HG02642 (cell line): Measurements from ENCODE around the gene HACD2.

ENCODE experiments used
- ATAC-seq: cut with Tn5 transposase; IDR thresholded peaks from one replicate; pipeline ENCODE4 v1.9.1; 2021; ENCODE audit warnings: mild to moderate bottlenecking; ENCODE audit not compliant: unreplicated experiment, poor library complexity

HACD2 gene, protein sequence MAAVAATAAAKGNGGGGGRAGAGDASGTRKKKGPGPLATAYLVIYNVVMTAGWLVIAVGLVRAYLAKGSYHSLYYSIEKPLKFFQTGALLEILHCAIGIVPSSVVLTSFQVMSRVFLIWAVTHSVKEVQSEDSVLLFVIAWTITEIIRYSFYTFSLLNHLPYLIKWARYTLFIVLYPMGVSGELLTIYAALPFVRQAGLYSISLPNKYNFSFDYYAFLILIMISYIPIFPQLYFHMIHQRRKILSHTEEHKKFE

DNA sequence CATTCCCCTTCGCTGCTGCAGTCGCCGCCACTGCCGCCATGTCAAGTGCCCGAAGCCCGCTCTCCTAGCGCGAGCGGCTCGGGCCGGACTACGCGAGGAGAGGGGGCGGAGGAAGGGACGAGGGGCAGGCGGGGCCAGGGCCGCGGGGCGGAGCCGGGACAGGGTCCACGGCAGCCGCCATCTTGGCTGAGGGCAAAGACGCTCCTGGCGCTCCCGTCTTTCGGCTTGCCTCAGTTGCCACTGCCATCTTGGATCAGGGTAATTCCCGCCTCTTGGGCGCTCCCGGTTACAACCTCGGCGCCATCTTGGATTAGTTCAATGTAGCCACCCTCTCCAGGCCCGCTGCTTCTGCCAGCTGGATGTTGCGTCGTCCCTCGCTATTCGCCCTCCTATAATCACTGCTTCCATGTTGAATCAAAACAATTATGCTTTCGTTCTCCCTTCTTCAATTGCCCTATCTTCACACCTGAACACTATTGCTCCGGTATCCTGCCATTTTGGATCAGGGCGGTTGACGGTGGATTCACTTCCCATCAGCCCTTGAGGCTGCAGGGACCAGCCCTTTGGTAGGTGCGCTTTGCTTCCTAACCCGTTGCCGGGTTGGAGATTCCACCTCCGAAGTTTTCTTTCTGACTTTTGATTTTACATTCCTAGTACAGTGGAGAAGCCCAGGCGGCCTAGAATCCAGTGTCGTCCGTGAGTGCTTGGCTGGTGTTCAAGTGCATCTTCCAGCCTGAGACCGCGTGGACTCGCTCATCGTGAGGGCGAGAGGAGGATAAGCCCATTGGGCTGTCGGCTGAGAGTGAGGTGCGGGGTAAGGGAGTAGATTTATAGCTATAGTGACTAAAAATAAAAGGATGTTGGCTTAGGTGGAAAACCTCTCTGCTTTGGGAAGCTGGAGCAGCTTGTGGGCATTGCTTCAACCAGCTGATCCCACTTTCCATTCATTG lies at the start of gene HACD2:
HACD2 (minus strand) TSS at position 66 of the 950 bp plus-strand sequence; CDS start at position 40, 26 bp downstream.
- peak; percentile 93 for ATAC-seq

DNA sequence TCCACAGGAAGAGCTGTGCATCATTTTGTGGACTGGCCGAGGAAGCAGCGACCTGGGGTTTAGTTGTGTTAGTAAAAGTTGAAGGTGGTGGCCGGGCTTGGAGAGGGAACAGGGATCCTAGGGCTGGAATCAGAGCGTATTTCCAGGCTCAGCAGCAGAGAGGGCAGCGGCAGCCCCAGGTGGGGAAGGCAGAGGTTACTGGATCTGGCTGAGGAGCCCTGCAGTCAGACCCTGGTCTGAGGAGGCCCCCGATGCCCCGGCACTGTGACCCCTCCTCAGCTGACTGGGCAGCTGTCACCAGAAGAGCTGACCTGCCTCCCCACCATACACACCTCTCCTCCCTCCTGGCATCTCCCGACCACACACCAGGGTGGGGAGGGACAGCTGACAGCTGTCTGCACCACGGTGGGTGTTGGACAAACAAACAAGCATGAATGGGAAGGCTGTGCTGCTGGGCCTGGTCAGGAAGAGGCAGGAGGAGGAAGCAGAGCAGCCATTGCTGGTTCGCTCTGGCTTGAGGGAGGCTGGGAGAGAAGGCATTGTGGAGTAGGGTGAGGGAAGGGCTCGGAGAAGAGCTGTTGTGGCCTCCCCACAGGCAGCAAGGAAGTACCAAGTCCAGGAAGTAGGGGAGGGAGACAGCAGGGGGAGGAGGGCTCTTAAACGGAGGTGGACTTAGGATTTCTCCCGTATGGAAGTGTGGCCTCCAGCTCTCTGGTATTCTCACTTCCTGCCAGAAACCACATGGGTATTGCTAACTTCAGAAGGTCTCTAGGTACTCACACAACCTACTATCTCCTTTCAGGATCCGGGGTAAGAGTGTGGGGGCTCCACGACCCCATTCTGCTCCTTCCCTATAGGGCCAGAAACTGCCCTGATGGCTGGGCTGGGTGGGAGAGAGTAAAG lies 49.5 kb upstream of the HACD2 start:
- ATAC-seq, result no peak

DNA sequence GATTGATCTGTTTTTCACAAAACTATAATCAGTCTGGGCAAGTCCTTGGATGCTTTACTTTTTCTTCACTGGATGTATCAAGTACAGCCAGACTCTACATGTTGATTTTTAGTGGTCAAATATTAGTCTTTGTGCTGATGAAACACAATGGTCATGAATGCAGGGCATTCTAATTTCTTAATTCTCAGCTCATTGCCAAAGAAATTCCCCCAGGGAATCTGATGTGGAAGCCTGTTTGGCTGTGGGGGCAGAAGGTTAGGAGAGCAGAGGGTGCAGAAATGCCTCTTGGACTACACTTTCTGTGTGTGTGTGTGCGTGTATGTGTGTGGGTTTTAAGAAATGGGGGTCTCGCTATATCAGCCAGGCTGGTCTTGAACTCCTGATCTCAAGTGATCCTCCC lies 48.7 kb upstream of the HACD2 start:
- no peak for ATAC-seq

DNA sequence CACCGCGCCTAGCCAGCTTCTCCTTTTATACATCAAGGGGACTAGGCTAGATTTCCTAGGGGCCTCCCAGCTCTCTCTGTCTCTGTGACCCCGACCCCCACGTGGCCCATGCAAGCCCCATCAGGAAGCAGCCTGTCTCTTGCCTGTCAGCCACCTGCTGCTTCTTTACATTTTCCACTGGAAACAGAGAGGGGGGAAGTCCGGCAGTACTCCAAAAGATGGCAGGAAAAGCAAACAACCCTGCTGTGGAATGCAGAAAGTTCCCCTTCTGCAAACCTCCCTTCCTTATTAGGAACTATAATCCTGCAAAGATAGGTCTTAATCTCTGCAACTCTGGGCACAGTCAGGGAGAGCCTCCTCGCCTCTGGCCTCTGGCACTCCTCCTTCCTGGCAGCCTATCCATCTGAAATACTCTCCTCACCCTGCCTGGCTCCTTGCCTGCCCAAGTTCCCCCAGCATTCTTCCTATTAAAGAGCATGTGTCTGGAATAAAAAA lies 47.4 kb upstream of the HACD2 start:
- no peak for ATAC-seq

DNA sequence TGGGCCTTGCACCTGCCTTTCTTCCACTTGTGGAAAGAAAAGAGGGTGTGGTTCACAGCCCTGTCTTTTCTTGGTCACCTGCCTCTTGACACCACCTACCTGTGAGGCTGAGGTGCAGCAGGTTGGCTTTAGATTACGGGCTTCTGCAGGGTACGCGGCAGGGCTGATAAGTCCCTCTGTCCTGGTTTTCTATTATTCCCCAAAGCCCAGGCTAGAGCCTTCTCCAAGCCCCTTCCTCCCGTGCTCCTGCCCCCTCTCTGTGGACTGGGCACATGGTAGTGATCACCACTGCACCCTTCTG lies 44.8 kb upstream of the HACD2 start:
- no peak for ATAC-seq

DNA sequence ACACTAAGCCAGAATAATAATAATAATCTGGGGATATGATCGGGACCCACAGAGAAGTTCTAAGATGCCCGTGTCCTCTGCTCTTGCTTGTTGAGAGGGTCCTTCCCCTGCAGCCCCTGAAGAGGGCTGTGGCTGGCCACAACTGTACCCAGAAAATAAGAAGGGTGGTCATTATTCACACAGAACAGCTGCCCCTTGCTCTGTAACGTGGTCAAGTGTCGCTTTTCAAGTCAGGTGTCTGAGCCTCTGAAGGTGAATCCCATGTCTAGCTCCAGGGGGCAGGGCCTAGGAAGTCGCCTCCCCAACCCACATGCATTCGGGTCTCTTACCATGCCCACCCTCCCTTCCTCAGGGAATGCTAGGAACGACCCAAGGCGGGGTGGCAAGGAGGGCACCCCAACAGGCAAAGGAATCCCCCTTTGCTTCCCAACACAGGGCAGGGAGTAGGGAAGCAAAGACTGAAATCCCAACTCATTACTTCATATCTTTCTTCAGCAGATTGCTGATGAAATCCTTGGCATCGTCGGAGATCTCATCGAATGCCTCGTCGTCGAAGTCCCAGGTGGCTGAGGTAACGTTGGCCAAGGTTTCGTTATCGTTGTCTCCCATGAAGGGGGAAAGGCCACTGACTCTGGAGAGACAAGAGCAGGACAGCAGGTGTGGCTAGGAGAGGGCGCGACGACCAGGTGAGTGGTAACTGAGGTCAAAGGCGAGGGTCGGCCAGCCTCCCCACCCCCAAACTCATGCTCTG lies 44.3 kb upstream of the HACD2 start:
- ATAC-seq, result no peak

DNA sequence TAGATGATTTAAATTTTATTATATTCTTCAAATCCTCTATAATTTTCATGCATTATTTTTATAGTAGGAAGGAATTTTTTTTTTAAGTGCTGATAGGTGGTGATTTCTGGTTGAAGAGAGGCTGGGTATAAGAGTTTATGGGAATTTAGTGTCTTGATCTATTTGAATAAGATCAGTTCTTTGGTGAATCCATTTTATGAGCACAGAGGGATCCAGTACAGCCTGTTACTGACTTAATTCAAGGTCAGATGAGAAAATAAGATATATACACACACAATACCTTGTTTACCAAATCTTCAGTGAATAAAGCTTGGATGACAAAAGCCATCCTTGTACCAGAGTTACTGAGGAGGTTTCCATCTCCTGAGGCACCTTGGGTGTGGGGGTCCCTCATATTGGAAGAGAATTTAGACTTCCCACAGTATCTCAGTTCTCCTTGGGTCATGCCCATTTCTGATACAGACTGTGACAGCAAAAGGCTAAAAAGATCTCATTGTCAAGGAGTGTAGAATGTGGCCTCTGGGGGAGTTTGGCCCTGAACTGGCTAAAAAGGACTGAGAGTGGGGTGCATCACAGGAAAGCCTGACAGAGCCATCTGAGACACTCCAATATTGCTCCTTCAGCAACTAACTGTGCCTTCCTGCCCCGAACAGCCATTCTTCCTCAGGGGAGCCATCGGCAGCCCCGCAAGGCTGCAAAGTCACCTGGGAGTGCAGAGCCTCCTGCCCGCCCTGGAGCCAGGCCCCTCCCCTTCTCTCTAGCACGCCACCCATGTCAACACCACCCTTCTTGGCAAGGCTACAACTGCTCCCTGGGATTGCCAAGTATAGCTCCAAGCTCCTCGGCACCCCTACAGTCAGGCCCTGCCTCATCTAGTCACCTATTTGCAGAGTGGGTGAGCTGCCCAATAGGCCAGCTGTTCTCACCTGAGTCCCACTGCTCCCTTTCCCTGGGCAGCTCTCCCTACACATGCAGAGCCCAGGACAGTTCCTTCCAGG lies 43.1 kb upstream of the HACD2 start:
- no peak for ATAC-seq

DNA sequence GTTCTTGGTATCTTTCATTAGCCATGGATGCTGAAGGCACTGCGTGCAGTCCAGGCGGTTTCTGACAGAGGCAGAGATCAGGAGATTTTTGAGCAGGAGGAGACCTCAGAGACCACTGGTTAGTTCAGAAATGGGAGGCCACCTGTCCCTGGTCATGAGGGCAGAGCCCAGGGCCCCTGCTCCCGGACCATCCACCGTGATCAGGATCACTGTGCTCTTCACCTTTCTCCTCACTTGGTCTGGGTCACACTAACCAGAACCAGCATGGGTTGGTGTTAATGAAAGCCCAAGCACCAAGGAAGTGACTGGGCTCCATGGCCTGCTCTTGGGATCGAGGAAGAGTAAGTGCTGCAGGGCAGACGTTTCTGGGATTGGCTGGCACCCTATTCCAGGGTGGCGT lies 42.0 kb upstream of the HACD2 start:
- ATAC-seq, result no peak

DNA sequence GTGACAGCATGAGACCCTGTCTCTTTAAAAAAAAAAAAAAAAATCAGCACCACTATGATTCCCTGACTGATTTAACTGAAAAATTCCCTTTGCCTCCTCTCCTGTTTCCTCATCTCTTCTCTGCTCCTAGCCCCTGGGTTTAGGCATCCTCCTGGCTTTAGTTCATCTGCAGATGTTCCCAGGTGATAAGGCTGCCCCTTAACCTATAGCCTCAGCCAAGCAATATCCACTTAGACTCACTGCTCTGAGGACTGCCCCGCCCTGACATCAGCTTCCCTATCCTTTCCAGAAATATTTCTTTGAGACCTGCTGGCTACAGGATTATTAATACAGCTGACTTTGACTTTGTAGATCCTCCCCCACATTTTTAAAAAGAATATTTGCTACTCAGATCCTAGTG lies 39.4 kb upstream of the HACD2 start:
- ATAC-seq, result no peak

DNA sequence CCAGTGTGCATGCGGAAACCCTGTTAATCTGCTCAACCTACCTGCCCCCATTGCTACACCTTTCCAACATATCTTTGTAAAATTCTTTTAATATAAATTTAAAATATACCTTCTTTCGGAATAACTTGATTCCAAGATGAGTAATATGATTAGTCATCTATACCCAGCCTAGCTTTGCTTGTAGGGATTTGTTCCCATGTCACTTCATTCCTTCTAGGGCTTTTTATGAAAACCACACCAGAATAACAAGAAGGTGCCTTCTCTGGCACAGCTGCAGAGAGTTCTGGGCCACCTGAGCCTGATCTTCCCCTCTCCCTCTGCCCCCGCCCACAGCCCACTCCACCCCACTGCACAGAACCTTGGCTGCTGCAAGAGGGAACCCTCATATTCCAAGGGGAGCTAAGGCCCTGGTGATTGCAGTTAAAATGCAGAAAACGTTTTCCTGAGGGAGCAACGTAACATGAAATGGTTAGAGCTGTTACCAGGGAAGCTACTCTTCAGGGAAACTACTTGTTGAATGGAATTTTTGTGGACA lies 38.6 kb upstream of the HACD2 start:
- ATAC-seq, result no peak

DNA sequence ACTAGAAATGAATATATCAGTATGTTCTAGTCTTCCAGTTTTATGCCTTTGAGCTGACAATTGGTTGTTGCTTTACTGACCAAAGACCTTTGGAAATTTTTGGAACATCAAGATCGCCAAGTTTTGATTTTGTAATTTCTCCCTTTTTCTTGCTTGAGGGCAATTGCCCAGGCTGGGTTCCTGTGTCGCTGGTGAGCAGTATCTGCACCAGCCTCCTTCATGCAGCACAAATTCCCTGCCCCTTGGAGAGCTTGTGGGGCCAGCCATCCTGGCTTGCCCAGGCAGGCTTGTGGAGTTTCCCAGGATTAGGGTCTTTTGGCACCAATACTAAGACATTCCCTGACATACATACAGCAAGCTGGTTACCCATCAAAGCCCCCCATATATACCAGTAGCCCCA lies 37.9 kb upstream of the HACD2 start:
- no peak for ATAC-seq

DNA sequence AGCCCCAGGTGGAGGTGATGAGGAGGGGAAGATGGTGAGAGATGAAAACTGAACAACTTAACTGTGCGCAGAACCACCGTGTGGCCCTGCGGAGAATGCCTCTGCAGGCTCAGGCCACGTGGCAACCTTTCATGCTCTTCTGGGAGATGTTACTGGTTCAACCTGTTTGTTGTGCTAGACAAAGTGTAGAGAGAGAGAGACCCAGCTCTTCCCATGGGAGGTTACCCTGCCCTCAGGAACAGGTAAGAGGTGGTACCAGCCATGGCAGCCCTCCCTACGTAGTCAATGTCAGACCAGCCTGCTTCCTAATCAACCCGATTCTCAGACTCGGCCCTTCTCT lies 37.0 kb upstream of the HACD2 start:
- no peak for ATAC-seq

DNA sequence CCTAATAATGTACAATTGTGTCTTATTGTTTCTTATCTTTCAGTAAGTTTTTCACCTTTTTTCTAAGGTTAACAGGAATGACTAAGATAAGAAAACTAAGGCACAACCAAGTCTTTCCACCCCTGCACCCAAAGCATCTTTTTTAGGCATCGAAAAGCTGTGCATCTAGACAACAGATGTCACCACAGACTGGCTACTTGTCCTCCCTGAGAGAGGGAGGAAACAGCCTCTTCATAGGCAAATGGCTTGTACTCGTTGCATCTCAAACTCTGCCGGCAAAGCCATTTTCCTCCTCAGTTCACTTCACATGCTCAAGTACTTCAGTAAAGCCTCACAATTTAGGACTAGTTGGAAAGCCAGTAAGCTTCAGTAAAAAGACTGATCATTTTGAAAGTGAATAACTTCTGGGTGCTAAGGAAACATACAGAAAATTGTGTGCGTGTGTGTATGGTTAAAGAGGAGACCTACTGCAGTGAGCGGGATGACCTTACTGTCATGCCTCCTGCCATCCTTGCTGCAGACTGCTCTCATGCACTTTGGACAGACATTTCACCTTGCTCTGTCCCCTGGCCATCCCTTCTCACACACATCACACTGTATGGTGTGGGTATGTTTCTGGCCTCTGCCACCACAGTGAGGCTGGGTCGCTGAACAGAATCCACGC lies 36.5 kb upstream of the HACD2 start:
- ATAC-seq, result no peak

DNA sequence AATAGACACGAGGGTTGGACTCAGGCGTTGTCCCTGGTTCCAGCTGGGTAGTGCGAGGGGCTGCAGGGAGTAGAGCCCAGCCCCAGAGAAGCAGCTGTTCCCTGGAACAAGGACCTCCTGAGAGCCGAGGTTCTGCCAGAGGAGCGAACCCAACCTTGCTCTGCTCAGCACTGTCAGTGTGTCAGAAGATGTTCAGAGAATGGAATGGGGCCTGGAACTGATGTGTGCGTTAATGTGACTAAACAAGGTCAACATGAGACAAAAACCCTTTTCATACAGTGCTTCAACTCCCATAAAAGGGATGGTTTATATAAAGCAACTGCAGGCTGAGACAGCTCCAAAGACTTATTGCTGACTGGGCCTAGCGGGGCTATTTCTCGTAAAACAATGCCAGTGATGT lies 35.5 kb upstream of the HACD2 start:
- ATAC-seq, result no peak

DNA sequence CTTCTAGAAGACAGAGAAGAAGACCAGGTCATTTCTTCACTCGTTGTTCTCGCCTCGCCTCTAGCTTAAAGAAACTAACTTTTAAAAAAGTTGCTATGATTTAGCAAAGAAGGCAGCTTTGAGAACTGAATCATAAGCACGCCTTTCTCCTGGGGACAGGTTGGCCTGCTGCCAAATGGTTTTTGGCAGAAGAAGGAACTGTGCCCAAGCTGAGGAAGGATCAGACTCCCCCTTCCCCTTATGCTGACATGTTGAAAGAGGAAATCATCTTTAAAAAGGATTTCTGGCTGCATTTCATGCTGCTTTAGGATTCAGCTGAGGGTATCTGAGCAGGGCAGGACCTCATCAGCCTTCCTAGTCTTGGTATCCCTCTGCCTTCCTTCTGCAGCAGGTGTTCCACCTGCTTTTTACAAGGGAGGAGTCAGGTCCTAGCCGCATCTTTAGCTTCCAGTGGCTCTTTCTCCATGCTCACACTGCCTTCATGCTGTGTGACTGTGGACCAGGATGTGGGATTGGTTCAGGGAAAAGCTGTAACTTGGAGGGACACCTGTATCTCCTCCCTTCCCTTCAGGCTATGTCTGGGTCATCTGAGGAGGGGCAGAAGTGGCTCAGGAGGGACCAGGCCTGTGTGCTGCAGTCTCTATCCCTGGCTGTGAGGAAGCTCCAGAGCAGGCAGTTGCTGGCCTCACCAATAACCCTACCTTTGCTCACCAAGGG lies 34.1 kb upstream of the HACD2 start:
- no peak for ATAC-seq

DNA sequence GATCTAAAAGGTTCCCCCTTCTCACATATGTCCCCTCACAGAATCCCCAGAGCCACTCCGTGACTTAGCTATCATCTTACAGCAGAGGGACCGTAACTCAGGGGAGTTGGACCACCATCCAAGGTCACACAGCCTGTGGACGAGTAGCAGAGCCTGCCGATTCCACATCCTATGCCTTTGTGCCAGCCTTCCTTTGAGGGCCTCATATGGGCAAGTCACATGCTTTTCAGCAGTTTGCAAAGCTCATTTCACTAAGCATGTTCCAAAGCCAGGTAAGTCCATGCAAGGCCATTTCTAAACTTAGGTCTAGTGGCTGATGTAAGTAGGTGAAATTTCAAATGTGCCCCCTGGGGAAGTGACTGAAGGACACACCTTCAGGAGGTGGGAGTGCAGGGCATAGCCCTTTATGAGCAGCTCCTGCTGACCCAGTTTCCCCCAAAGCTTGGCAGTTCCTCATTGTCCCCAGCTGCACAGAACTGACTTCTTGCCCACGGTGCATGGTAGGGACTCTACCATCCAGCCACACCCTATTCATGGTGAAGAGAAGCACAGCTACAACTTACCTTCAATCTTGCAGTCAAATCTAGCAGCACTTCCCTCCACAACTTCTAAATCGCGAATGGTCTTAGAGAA lies 33.3 kb upstream of the HACD2 start:
- no peak for ATAC-seq

DNA sequence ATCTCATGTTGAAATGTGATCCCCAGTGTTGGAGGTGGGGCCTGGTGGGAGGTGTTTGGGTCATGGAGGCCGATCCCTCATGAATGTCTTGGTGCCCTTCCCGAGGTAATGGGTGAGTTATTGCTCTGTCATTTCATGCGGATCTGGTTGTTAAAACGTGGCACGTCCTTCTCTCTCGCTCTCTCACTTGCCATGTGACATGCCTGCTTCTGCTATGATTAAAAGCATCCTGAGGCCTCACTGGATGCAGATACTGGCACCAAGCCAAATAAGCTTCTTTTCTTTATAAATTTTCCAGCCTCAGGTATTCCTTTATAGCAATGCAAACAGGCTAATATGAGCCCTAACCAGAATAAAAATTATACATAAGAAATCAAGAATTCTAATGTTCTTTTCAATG lies 31.7 kb upstream of the HACD2 start:
- ATAC-seq, result no peak
